ENCODE data around the gene ZBTB21.
"Not testable (repeated sequence)": the region's sequence is repeated elsewhere in the genome, so short reads cannot be mapped to it uniquely, and the experiment has no call there.

The ZBTB21 gene

DNA sequence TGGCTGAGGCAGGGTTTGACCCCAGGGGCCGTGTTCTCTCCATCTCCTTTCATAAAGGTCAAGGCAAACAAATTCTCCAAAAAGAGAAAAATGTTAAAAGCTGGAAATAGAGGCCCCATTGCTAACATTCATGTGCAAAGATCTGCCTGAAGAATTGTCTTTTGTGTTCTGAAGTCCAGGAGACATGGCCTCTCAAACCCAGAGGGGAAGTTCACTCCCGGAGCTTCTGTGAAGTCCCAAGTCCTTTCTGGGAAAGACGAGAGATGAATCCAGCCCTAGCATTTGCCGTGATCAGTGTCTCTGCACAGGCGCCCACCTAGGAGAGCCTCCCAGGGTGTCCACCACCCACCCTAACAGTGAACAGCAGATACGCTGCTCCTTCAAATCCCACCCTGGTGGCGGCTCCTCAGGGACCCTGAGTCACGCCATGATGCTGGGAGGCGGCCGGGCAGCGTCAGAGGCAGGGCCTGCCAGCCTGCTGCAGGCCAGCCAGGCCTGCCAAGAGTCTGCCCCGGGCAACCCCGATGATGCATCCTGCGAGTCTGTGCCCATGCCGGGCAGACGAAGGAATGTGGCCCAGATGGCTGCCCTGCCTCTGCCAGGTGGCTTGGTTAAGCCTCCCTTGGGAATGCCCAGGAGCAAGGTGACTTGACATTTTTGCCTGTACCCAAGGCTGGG, 51.1 kb downstream of the ZBTB21 start:
- H3K4me1 Mint-ChIP-seq: peaks cover 22% of the 10 kb centered on the region
- no peaks in the 10 kb centered on the region for H3K9me3 Mint-ChIP-seq
- H3K4me3 Mint-ChIP-seq: no peak overlapping the region
- no peak for DNase-seq (ENCODE audit: low spot score in 2 of 2)
- no peak overlapping the region for H3K27ac Mint-ChIP-seq
- H3K36me3 Mint-ChIP-seq: no peaks in the 10 kb centered on the region
- peaks cover 29% of the 10 kb centered on the region for H3K27me3 Mint-ChIP-seq
- no peak for ATAC-seq (ENCODE audit: low read depth)

DNA sequence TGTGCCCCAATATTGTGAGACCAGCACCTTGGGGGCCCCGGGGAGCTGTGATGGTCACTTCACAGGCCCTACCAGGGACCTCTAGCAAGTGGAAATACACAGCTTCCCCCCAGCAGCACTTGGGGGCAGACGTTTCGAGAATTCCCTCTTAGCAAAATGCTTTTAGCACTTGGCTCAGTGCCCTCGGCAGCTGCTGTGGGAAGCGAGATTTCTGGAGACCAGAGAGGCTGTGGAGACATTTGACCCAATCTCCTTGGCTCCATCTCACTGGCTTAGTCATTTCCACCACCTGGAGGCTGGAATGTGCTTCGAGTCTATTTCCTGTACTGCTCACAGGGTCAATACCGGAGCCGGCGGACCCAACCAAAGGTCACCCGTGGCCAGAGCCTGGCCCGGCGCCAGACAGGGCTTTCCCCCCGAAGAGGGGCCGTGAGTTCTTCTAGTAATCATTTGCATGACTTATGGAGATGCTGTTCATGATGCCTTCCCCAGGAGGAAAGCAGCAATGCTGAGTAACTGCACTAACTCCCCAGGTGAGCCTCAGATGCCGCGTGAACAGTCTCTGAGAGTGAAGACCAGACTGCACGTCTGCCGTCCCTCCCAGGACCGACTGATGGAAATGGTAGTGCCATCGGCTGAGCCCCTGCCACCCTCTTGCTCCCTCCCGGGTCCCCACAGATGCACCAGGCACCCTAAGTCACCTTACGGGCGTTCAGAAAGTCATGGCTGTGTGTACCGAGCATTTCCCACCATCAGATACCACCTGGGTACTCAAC, 52.0 kb downstream of the ZBTB21 start:
- H3K9me3 Mint-ChIP-seq: no peaks in the 10 kb centered on the region
- ATAC-seq (ENCODE audit: low read depth): no peak
- H3K36me3 Mint-ChIP-seq: no peaks in the 10 kb centered on the region
- peaks cover 22% of the 10 kb centered on the region for H3K4me1 Mint-ChIP-seq
- H3K4me3 Mint-ChIP-seq: no peak overlapping the region
- DNase-seq (ENCODE audit: low spot score in 2 of 2): no peak
- peaks cover 29% of the 10 kb centered on the region for H3K27me3 Mint-ChIP-seq
- H3K27ac Mint-ChIP-seq: no peak overlapping the region

DNA sequence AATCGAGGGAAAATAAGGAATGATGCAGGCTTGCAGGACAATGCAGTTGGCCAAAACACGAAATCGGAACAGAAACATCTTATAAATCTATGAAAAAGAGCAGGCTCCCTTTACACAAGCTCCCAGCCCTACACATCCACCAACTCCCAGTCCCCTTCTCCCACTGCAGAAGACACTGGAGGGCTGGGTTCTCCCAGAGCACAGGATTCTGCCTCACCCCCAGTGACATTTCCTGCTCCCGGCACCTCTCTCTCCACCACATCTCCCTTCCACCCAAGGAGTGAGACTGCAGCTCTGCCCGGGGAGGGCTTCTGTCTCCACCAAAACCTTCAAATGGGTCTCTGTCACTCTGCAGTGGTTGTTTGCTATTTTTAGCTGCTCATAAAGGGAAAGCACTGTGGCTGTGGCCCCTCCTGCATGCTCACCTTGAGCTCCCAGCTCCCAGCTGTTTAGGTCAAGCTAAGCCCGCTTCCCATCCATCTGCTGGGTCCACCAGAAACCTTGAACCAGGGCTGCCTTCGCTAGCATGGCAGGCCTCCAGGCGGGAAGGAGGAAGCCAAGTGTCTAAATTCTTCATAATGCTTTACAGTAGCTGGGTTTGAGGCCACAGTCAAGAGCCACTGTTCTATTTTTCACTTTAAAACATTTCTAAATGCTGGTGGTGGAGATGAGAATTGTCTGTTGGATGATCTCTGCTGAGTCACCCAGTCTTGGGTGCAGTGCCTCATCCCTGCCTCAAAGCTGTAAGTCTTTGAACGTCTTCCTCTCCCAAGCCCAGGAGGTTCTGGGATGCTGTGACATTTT, 53.0 kb downstream of the ZBTB21 start:
- H3K4me1 Mint-ChIP-seq: peaks cover 22% of the 10 kb centered on the region
- no peaks in the 10 kb centered on the region for H3K36me3 Mint-ChIP-seq
- no peak for ATAC-seq (ENCODE audit: low read depth)
- H3K4me3 Mint-ChIP-seq: no peak overlapping the region
- H3K9me3 Mint-ChIP-seq: no peaks in the 10 kb centered on the region
- no peak for DNase-seq (ENCODE audit: low spot score in 2 of 2)
- no peak overlapping the region for H3K27ac Mint-ChIP-seq
- peaks cover 25% of the 10 kb centered on the region for H3K27me3 Mint-ChIP-seq

DNA sequence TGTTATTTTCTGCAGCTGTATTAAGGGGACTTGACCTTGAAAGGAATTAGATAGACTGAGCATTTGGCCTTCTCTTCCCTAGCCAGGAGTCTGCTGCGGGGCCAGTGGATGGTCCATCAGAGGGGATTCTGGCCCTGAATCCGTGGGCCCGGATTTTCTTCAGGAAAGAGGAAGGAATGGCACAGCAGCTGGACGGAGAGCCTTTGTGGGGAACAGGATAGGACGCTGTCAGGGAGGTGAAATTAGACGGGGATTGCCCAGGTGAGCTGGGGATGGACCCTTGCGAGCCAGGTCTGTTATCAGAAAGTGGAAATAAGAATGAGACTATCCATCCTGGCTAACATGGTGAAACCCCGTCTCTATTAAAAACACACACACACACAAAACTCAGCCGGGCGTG, 54.6 kb downstream of the ZBTB21 start:
- DNase-seq (ENCODE audit: low spot score in 2 of 2): no peak
- Mint-ChIP-seq H3K4me3 (peak overlapping the region; percentile 56), H3K27me3 (peaks cover 20% of the 10 kb centered on the region), H3K9me3 (no peaks in the 10 kb centered on the region), H3K4me1 (peaks cover 14% of the 10 kb centered on the region), H3K36me3 (no peaks in the 10 kb centered on the region), H3K27ac (no peak overlapping the region)
- peak; percentile 16 for ATAC-seq (ENCODE audit: low read depth)

DNA sequence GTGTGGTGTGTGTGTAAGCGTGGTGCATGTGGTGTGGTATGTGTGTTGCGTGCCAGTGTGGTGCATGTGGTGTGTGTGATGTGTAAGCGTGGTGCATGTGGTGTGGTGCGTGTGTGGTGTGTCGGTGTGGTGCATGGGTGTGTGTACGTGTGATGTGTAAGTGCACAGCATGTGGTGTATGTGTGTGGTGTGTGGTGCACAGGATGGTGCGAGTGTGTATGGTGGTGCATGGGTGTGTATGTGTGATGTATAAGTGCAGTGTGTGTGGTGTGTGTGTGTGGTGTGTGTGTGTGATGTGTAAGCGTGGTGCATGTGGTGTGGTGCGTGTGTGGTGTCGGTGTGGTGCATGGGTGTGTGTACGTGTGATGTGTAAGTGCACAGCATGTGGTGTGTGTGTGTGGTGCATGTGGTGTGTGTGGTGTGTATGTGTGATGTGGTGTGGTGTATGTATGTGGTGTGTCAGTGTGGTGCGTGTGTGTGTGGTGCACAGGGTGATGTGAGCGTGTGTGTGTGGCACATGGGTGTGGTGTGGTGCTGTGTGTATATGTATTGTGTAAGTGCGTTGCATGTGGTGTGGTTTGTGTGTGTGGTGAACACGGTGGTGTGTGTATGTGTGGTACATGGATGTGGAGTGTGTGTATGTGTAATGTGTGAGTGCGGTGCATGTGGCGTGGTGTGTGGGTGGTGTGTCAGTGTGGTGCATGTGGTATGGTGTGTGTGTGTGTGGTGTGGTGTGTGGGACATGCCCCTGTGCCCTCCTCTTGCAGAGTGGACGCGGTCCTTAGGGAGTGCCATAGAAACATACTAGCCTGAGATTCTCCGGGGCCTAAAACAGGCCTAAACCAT, 55.3 kb downstream of the ZBTB21 start:
- H3K4me3 Mint-ChIP-seq: peak overlapping the region; percentile 56
- ATAC-seq (ENCODE audit: low read depth) (no peak), DNase-seq (ENCODE audit: low spot score in 2 of 2) (no peak)
- H3K4me1 Mint-ChIP-seq: peaks cover 14% of the 10 kb centered on the region
- H3K27me3 Mint-ChIP-seq: peaks cover 18% of the 10 kb centered on the region
- no peaks in the 10 kb centered on the region for H3K36me3 Mint-ChIP-seq
- no peaks in the 10 kb centered on the region for H3K9me3 Mint-ChIP-seq
- no peak overlapping the region for H3K27ac Mint-ChIP-seq

DNA sequence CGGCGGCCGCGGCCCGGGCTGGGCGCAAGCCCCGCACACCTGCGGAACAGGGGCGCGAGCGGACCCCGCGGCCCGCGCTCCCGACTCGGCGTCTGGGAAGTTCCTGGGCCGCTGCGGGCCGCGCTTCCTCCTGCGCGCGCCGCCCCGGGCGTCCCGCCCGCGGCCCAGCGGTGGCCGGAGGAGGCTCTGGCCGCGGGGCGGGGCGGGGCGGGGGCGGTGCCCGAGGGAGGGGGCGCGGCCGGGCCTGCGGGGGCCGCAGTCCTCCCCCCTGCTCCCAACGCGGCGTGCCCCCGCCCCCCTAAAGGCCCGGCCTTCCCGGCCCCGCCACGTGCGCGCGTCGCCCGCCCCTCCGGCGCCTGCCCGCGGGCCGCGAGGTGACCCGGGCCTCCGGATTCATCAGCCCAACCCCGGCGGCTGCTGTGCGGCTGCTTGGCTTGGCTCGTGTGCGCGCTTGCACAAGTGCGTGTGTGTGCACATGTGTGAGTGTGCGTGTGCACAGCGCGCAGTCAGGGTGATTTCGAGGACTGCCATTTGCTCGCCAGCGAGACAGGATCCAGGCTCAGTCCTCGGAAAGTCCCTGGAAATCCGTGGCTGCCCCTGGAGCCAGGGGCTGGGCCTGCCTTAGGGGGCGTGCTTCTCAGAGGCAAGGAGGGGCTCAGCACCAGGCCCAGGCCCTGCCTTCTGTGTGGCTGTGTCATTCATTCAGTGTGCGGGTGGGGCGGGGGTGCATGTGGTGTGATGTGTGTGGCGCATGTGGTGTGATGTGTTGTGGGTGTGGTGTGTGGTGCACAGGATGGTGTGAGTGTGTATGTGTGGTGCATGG, 56.1 kb downstream of the ZBTB21 start, which contains the start of gene C2CD2:
TSS of gene C2CD2 (minus strand) at position 188 of the 823 bp plus-strand sequence. CDS start 370 bp downstream, outside the sequence.
- Mint-ChIP-seq H3K9me3 (no peaks in the 10 kb centered on the region), H3K36me3 (no peaks in the 10 kb centered on the region), H3K4me3 (peak within 1 kb of the TSS; percentile 56), H3K4me1 (peaks cover 14% of the 10 kb centered on the region), H3K27me3 (peaks cover 18% of the 10 kb centered on the region), H3K27ac (no peak within 1 kb of the TSS)
- DNase-seq (ENCODE audit: low spot score in 2 of 2) (no peak), ATAC-seq (ENCODE audit: low read depth) (peak; percentile 54)

DNA sequence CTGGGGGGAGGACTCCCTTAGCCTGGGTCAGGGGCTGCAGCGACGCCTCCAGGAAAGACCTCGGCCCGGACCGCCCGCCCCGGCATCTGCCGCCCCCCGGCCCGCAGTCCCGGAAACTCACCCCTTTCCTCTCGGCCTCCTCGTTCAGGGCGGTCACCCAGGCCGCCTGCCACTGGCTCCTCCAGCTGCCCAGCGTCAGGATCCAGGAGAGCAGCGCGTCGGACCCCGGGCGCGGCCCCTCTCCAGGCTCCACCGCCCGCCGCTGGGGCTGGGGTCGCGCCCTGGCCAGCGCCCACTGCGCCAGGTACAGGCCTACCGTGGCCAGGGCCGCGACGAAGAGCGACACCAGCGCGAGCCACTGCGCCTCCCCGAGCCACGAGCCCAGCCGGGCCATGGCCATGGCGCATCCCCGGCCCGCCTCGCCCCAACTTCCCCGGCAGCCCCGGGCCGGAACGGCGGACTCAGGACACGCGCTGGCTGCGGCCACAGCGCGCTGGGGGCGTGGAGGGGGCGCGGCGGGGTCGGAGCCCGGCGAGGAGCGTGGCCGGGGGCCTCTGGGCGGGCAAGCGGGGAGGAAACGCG, 56.8 kb downstream of the ZBTB21 start:
- Mint-ChIP-seq H3K36me3 (no peaks in the 10 kb centered on the region), H3K27me3 (peaks cover 18% of the 10 kb centered on the region), H3K27ac (no peak overlapping the region), H3K9me3 (no peaks in the 10 kb centered on the region), H3K4me1 (peaks cover 14% of the 10 kb centered on the region), H3K4me3 (peak overlapping the region; percentile 55)
- peak; percentile 17 for ATAC-seq (ENCODE audit: low read depth)
- no peak for DNase-seq (ENCODE audit: low spot score in 2 of 2)

DNA sequence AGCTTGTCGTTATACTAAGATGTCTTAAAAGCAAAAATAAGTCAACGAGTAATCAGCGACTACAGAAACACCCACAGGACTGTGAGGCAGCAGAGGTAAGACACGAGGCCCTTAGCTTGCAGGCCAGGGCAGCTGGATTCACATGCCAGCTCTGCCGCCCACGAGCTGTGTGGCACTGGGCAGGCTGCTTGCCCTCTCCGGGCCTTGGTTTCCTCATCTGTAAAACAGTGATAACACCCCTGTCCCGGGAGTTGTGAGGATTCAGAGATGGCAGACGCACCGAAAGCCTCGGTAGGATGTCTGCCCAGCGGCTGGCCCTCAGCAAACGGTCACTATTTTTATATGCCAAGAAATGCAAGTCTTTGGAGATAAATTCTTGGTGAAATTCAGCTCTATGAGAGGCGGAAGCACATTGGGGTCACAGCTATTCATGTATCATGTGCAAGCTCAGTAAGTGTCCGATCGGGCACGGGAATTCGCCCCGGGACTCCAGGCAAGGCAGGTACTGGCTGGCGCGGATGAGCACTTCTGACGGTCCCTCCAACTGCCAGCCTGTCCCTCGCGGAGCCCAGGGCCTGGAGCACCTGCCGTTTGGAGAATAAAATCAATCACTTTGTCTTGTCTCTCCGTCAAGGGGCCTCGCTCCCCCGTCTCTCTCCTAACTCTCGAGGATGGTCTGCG, 57.5 kb downstream of the ZBTB21 start:
- no peak for DNase-seq (ENCODE audit: low spot score in 2 of 2)
- Mint-ChIP-seq H3K27ac (no peak overlapping the region), H3K4me1 (peaks cover 14% of the 10 kb centered on the region), H3K9me3 (no peaks in the 10 kb centered on the region), H3K4me3 (peak overlapping the region; percentile 55), H3K36me3 (no peaks in the 10 kb centered on the region), H3K27me3 (peaks cover 18% of the 10 kb centered on the region)
- ATAC-seq (ENCODE audit: low read depth): no peak

DNA sequence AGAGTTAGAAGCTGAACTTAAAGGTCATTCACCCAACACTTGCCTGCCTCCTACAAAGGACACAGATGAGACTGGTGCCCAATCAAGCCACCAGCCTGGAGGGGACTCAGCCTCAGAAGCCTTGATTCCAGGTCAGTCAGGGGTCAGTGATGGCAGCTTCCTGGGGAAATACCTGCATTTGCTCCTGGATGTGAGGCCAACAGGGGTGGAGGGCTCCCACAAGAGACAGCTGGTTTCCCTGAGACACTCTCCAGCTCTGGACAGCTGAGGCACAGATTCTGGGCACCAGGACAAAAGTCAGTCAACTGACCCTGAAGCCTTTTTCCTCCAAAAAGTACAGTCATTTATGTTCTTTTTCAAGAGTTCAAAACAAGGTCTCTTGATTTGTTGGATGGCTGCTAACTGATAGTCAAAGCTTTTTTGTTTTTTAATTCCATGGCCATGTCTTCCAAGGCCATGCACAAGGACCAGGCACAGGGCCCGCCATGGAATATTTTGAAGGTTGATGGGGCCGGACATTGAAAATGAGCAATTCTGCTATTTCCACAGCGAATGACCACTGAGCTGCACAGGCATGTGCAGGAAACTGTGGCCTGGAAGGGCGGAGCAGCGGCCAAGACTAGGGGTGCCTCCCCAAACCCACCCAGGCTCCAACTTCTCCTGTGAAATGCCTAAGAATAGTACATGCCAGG, 58.1 kb downstream of the ZBTB21 start:
- H3K4me3 Mint-ChIP-seq: no peak overlapping the region
- no peaks in the 10 kb centered on the region for H3K9me3 Mint-ChIP-seq
- ATAC-seq (ENCODE audit: low read depth) (no peak), DNase-seq (ENCODE audit: low spot score in 2 of 2) (no peak)
- H3K27ac Mint-ChIP-seq: no peak overlapping the region
- peaks cover 14% of the 10 kb centered on the region for H3K4me1 Mint-ChIP-seq
- no peaks in the 10 kb centered on the region for H3K36me3 Mint-ChIP-seq
- peaks cover 17% of the 10 kb centered on the region for H3K27me3 Mint-ChIP-seq

DNA sequence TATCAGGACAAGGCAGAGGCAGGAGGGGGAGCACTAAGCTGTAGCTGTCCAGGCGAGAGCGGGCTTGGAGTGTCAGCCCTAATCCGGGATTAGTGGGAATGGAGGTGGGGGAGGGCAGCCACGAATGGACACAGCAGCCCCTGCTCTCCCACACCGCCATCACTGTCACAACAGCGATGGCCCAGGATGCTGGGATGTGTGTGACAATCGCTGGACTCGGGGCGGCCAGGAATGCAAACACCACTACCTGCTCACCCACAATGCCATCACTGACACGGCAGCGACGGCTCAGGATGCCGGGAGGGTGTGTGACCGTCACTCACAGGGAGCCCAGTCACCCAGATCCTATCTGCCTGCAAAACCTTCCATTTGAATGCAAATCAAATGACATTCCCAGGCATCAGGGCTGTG, 59.2 kb downstream of the ZBTB21 start:
- ATAC-seq (ENCODE audit: low read depth): no peak
- H3K36me3 Mint-ChIP-seq: no peaks in the 10 kb centered on the region
- no peaks in the 10 kb centered on the region for H3K9me3 Mint-ChIP-seq
- H3K27ac Mint-ChIP-seq: no peak overlapping the region
- peaks cover 14% of the 10 kb centered on the region for H3K4me1 Mint-ChIP-seq
- H3K4me3 Mint-ChIP-seq: no peak overlapping the region
- no peak for DNase-seq (ENCODE audit: low spot score in 2 of 2)
- peaks cover 14% of the 10 kb centered on the region for H3K27me3 Mint-ChIP-seq

DNA sequence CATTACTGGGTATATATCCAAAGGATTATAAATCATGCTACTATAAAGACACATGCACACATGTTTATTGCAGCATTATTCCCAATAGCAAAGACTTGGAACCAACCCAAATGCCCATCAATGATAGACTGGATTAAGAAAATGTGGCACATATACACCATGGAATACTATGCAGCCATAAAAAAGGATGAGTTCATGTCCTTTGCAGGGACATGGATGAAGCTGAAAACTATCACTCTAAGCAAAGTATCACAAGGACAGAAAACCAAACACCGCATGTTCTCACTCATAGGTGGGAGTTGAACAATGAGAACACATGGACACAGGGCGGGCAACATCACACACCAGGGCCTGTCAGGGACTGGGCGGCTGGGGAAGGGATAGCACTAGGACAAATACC, 60.5 kb downstream of the ZBTB21 start:
- not testable (repeated sequence) for H3K4me3 Mint-ChIP-seq; ATAC-seq (ENCODE audit: low read depth); H3K4me1 Mint-ChIP-seq; H3K27ac Mint-ChIP-seq; DNase-seq (ENCODE audit: low spot score in 2 of 2); H3K9me3 Mint-ChIP-seq; H3K36me3 Mint-ChIP-seq; H3K27me3 Mint-ChIP-seq

DNA sequence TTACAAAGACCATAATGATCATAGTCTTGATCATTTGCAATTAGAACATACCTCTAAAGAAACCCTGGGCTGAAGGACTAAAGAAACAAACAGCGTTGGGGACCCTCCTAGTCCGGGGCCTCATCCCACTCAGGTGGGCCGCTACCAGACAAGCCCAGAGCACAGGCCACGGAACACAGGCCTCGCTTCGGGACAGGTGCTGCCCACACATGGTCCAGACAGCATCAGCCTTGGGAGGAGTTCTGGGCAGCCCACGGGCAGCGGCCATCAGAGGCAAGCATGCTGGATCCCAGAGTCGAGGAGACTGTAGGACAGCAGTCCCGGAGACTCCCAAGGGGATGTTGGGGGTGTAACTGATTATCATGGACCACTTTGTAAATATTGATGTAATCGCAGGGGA, 61.3 kb downstream of the ZBTB21 start:
- no peak overlapping the region for H3K27ac Mint-ChIP-seq
- H3K36me3 Mint-ChIP-seq: no peaks in the 10 kb centered on the region
- H3K9me3 Mint-ChIP-seq: no peaks in the 10 kb centered on the region
- no peaks in the 10 kb centered on the region for H3K4me1 Mint-ChIP-seq
- H3K4me3 Mint-ChIP-seq: no peak overlapping the region
- no peak for DNase-seq (ENCODE audit: low spot score in 2 of 2)
- no peak for ATAC-seq (ENCODE audit: low read depth)
- H3K27me3 Mint-ChIP-seq: no peaks in the 10 kb centered on the region

Data from memory B cell (primary cell).